Cardiac fibroblast (primary cell): ENCODE measurements around the gene SH3RF2.

Source experiments
- DNase-seq, 2 donors: peaks; one replicate each; pipeline versions ENCODE4 v3.0.0 to v3.0.0-alpha.2; 2010; ENCODE audit warnings: low read depth in 2 of 2
- H3K4me3 ChIP-seq, 2 donors: replicated peaks in 1 of 2; 1 replicate in 1 of 2; 2 replicates in 1 of 2; pipeline ENCODE4 v1.5.1; 2011; ENCODE audit warnings: low read depth in 2 of 2, low read length in 2 of 2, mild to moderate bottlenecking in 2 of 2, moderate library complexity in 1 of 2
- CTCF ChIP-seq: IDR thresholded peaks from one replicate; pipeline ENCODE4 v1.5.1; 2011; ENCODE audit warnings: low read depth, mild to moderate bottlenecking, low read length, inconsistent platforms

Gene SH3RF2

GRCh38 chr5:145967296-145967695 is 30.9 kb downstream of the SH3RF2 start:
- no peak for TF ChIP-seq CTCF
- DNase-seq, result no peak
- no peak overlapping the region for H3K4me3 ChIP-seq

- no peak overlapping the region for H3K4me3 ChIP-seq
- no peak for DNase-seq
- no peak for TF ChIP-seq CTCF
These were observed 32.8 kb downstream of the SH3RF2 start for GRCh38 chr5:145968970-145969713.

- TF ChIP-seq CTCF, result no peak
- no peak for DNase-seq
- H3K4me3 ChIP-seq, result no peak overlapping the region
These were observed 33.3 kb downstream of the SH3RF2 start for GRCh38 chr5:145969714-145970092.

GRCh38 chr5:145971108-145971507 is 34.7 kb downstream of the SH3RF2 start:
- no peak for DNase-seq
- TF ChIP-seq CTCF, result no peak
- H3K4me3 ChIP-seq, result no peak overlapping the region

GRCh38 chr5:145971701-145972100 is 35.3 kb downstream of the SH3RF2 start:
- H3K4me3 ChIP-seq, result no peak overlapping the region
- no peak for TF ChIP-seq CTCF
- DNase-seq, result no peak

- no peak overlapping the region for H3K4me3 ChIP-seq
- no peak for DNase-seq
- no peak for TF ChIP-seq CTCF
These were observed 38.6 kb downstream of the SH3RF2 start for GRCh38 chr5:145975001-145975360.
